ENCODE measurements around the gene DCST2.

- TF ChIP-seq POLR2A (IDR thresholded peaks at IDR 0.05), result no peak
- no peak for TF ChIP-seq CTCF (IDR thresholded peaks at IDR 0.05)
Observed at GRCh38 chr1:155012776-155013602, 20.6 kb downstream of the DCST2 start.

Measured in body of pancreas (tissue), 4 donors.